GM20431 (cell line): Measurements from ENCODE around the gene COL9A3.
"Not testable (repeated sequence)": the region's sequence is repeated elsewhere in the genome, so short reads cannot be mapped to it uniquely, and the experiment has no call there.

ENCODE experiments used
- in situ Hi-C: fragments of 300-500 bp; cut with MseI, MboI; formaldehyde crosslinking; loops from one replicate; pipeline ENCODE4 v1.15.0; 2020; ENCODE audit warnings: low sequenced_read_pairs; ENCODE audit not compliant: unreplicated experiment

Gene COL9A3

DNA sequence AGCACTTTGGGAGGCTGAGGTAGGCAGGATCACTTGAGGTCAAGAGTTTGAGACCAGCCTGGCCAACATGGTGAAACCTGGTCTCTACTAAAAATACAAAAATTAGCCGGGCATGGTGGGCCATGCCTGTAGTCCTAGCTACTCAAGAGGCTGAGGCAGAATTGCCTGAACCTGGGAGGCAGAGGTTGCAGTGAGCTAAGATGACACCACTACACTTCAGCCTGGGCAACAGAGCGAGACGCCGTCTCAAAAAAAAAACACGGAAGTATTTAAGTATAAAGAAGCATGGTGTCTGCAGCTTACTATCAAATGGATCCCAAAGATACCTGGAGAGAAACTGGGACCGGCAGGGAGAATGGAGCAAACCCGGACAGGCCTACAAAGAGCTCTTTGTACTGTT lies 32.1 kb downstream of the COL9A3 start:
- in situ Hi-C loops, result not testable (repeated sequence)

DNA sequence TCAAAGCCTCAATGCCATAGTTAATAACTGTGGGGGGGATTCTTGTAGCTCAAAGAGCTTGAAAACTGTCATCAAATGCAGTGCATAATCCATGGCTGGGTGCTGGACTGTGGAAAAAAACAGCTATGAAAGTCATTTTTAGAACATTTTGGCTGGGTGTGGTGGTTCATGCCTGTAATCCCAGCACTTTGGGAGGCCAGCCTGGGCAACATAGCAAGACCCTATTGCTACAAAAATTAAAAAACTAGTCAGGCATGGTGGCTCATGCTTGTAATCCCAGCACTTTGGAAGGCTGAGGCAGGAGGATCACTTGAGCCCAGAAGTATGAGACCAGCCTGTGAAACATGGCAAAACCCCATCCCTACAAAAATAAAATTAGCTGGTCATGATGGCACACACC lies 32.6 kb downstream of the COL9A3 start:
- in situ Hi-C loops, result no loop called here

DNA sequence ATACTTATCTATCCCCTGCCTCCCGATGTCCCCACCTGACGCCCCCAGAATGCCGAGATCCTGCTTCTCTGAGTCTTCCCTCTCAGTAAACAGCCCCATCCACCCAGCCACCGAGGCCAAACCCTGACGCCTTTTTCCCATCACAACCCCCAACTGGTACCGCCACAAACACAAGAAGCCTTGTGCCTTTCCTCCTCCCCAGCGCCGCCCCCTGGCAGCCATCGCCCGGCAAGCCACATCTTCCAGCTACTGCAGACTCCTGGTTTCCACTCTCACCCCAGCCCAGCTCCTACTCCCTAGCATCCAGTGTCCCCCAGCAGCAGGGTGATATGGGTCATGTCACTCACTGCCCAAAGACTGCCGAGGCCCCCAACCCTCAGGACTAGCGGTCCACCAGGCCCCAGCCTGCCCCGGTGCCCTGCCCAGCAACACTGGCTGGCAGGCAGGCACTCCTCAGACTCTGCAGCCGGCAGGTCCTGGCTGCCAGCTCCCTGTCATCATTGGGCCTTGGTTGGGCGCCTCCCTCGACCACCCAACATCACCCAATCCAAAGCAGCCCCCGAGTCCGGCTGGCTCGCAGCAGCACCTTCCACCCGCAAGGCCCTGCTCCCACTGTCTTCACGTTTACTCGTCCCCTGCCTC lies 33.6 kb downstream of the COL9A3 start:
- in situ Hi-C loops, result no loop called here

DNA sequence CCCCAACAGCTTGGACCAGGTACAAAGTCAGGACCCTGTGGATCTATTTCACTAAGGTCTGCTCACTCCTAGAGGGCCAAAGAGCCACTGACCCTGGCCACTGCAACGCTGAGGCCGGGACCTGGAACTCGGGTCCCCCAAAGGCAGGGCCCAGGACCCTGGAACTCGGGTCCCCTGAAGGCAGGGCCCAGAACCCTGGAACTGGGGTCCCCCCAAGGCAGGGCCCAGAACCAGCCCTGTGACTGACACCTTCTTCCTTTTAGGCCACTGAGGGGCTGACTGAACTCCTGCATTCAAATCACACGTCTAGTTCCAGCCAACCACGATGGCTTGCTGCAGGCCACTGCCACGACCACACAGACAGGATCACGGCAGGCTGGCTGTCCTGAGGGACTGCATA lies 35.3 kb downstream of the COL9A3 start:
- in situ Hi-C loops, result no loop called here

DNA sequence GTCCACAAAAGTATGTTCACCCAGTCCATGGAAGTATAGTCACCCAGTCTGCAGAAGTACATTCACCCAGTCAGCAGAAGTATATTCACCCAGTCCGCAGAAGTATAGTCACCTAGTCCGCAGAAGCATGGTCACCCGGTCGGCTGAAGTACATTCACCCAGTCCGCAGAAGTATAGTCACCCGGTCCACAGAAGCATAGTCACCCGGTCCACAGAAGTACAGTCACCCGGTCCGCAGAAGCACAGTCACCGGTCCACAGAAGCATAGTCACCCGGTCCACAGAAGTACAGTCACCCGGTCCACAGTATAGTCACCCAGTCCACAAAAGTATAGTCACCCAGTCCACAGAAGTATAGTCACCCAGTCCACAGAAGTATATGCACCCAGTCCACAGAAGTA lies 36.0 kb downstream of the COL9A3 start:
- in situ Hi-C loops, result no loop called here

DNA sequence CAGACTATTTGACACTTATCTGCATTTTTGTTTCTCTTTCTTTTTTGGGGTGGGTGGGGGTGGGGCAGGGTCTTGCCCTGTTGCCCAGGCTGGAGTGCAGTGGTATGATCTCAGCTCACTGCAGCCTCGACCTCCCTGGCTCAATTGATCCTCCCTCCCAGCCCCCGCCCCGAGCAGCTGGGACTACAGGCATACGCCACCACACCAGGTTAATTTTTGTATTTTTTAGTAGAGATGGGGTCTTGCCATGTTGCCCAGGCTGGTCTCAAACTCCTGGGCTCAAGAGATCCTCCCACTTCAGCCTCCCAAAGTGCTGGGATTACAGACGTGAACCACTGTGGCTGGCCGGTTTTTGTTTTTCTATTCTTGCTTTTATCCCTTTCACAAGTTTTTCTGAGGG lies 36.5 kb downstream of the COL9A3 start:
- in situ Hi-C loops, result not testable (repeated sequence)

DNA sequence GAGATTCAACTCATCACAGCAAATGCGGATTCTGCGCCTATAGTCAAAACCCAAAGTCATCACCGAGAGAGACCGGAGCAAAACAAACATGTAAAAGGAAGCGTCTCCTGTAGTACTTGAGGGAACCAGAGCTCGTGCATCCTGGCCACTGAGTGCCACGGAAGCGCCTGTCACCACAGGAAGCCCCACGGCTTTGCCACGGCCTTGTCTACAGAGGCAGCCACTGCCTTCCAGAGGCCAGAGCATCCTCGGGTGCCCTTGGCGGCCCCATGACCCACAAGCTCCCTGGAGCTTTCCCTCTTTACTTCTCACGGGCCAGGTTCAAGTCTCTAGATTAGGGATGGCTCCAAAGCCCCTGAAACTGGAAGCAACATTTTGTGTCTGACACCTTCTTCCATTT lies 37.3 kb downstream of the COL9A3 start:
- in situ Hi-C loops, result no loop called here

DNA sequence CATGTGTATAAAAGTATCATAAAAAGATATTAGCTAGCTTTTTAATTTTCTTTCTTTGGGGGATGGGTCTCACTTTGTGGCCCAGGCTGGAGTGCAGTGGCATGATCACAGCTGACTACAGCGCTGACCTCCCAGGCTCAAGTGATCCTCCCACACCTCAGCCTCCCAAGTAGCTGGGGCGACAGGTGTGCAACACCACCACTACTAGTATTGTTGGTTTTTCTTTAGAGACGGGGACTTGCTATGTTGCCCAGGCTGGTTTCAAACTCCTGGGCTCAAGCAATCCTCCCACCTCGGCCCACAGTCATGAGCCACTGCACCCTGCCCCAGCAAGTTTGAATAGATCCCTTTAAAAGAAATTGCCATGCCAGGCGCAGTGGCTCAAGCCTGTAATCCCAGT lies 38.3 kb downstream of the COL9A3 start:
- in situ Hi-C loops, result no loop called here

DNA sequence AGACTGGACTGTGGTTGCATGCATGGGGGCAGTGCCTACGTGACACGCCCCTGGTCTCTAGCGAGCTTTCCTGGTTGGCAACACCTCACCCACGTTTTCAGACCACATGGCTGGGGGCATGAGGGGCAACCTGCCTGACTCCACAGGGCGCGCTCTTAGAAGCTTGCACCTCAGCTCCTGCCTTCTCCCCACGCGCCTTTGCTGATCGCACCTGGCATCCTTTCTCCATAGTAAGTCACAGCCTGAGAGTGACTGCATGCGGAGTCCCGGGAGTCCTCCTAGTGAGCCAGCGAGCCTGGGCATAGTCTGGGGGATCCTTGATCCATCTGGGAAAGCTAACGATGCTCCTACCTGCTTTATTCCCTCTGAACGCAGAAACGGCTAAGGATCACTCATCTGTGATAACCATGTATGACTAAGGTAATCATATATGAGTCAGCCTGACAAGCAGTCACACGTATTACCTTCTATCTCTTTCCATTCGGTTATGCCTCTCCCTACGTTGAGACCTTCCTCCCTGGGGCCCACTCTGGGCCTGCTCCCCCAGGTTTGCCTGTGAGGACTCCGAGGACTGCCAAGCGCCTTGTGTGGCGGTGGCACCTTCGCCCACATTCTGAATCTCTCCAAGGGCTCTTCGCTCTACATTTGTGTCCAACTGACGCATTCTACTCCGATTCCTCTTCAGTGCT lies 40.2 kb downstream of the COL9A3 start:
- in situ Hi-C loops, result no loop called here

DNA sequence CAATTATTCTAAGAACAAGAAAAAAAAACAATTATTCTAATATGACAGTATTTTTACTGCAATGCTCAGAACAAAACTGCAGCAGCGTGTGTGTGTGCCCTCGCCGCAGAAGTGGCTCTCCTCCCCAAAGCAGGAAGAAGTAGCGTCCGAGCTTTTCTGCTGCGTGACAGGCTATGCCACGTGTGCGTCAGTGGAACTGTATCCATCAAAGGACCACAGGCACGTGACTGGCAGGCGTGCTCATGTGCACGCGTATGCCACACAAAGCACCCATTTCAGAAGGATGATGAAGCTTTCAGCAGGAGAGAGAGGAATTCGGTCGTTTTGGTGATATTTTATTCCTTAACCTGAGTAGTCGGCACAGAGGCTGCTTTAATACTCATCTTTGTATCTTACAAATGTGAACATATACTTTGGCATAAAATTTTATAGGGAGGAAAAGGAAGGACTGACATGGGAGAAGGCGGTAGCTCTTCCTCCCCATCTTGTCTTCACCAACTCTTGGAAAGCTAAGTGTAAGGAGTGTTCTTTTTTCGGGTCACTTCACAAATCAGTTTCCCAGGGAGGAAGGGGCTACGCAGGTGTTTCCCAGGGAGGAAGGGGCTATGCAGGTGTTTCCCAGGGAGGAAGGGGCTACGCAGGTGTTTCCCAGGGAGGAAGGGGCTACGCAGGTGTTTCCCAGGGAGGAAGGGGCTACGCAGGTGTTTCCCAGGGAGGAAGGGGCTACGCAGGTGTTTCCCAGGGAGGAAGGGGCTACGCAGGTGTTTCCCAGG lies 41.4 kb downstream of the COL9A3 start:
- in situ Hi-C loops, result no loop called here

DNA sequence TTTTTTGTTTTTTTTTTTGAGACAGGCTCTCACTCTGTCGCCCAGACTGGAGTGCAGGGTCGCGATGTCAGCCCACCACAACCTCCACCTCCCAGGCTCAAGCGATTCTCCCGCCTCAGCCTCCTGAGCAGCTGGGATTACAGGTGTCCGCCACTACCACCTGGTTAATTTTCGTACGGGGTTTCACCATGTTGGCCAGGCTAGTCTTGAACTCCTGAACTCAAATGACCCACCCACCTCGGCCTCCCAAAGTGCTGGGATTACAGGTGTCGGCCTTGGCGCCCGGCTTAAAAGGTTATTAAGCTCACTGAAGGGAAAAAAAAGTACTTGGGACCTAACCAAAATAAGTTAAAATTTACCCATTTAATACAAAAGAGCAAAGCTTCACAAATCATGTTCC lies 42.9 kb downstream of the COL9A3 start:
- in situ Hi-C loops, result no loop called here

DNA sequence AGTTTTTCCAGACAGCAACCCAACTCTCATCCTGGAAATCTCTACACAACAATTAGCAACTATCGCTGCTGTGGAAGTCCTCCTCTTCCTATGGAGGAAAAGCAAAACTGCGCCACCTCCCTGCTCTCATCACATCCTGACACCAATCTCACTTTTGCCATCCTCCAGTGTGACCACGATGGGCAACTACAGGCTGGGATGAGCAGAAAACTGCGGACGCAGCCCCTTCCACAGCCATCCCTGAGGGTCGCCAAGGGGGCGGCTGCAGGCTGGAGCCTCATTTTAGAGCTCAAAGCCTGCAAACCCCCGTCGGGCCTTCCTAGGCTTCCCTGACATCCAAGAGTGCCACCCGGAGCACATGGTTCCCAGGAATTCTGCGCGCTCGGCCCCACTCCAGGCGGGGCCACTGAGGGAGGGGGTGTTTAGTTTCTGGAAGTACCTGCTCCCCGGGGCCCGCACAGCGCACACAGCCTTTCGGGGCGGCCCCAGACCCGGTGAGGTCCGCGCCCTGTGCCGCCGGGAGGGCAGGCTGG lies 43.6 kb downstream of the COL9A3 start:
- in situ Hi-C loops, result no loop called here

DNA sequence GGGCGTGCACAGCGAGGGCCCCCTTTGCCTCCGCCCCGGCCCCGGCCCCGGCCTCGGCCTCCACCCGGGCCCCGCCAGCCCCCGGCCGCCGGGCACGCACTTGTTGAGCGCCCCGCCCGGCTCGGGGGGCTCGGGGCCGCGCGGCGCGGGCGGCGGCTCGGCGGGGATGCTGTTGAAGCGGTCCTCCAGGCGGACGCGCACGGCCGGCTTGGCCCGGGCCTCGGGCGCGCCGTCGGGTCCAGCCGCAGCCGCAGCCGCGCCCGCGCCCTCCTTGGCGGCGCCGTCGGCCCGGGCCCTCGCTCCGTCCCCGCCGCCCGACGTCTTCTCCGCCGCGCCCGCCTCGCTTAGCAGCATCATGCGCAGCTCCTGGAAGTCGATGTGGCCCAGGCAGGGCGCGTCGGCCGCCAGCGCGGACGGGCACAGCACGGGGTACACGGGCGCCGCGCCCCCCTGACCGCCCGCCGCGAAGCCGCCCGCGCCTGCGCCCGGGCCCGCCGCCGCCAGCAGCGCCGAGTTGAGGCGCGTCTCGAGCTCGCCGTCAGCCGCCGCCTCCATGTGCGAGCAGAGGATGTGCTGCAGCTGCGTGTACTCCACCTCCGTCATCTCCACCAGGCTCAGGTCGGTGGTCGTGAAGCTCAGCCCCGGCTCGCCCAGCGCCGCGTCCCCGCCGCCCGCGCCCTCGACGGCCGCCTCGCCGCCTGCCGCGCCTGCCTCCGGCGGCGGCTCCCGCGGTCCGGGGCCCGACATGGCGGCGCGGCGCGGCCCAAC lies 44.3 kb downstream of the COL9A3 start:
- in situ Hi-C loops, result no loop called here

DNA sequence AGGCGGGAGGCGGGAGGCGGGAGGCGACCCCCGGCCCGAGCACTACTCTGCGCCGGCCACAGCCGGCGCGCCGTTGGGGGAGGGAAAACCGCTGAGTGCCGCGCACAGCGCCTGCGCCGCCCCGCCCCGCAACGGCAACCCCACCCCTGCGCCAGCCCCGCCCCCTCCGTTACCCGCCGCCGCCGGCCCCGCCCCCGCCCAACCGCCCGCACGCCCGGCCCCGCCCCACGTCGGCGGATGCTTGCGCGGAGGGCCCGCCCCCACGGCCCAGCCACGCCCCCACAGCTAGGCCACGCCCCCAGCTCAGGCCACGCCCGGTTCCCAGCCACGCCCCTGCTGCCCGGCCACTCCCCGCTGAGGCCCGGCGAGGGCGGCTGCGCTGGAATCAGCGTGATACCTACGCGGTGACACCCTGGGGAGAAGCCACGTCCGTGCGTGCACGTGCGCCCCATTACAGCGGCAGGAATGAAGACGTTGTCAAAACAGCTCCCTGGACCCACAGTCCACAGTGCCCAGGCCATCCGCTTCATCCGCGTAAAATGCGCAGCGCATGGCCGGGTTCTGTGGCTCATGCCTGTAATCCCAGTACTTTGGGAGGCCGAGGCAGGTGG lies 45.0 kb downstream of the COL9A3 start, which contains the start of gene TCFL5:
Gene TCFL5 (minus strand): TSS at position 97 of the 611 bp plus-strand sequence. CDS start 152 bp downstream, outside the sequence.
- in situ Hi-C loops, result no loop called here

DNA sequence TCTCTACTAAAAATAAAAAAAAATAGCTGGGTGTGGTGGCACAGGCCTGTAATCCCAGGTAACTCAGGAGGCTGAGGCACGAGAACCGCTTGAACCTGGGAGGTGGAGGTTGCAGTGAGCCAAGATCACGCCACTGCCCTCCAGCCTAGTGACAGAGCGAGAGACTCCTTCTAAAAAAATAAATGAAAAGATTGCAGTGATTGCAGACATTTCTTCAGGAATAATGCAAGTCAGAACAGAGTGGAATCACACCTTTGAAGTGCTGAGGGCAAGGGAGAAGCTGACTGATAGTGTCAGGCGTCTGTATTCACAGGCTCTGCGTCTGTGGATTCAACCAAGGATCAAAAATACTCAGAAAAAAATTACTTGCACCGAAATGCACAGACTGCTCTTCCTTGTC lies 47.4 kb downstream of the COL9A3 start:
- in situ Hi-C loops, result no loop called here

DNA sequence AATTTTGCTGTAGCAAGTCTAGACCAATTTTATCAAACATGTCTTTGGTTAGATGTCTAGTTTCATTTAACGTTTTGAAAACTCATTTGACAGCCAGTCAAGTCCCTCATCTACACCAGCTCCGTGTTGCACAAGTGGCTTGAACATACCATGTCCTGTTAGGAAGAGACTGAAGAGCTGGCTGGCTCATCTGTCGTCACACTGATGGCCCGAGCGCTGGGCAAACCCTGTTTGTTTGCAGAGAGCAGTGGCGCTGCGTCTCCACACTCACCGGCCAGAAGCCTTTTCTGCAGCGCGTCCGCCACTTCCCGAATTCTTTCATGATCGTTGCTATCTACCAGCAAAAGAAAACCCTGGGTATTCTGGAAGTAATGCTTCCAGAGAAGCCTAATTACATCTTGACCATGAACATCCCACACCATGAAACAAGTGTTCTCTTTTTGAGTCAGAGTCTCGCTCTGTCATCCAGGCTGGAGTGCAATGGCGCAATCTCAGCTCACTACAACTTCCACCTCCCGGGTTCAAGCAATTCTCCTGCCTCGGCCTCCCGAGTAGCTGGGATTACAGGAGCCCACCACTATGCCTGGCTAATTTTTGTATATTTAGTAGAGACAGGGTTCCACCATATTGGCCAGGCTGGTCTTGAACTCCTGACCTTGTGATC lies 55.5 kb downstream of the COL9A3 start:
- in situ Hi-C loops, result no loop called here

DNA sequence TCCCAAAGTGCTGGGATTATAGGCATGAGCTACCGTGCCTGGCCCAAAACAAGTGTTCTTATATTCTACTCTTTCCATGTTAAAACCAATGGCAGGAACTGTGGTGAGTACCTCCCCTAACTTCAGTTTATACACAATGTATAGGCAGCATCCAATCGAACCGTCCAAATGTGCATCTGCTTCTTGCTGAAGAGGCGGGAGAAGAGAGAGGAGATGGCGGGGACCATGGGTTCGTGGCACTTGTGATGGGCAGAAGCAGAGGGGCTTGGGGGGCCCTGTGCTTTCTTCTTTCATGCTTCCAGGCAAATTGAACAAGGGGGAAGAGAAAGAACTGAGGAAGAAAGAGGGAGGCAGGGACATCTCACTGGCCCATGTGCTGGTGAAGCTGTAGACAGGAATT lies 56.0 kb downstream of the COL9A3 start:
- in situ Hi-C loops, result no loop called here

DNA sequence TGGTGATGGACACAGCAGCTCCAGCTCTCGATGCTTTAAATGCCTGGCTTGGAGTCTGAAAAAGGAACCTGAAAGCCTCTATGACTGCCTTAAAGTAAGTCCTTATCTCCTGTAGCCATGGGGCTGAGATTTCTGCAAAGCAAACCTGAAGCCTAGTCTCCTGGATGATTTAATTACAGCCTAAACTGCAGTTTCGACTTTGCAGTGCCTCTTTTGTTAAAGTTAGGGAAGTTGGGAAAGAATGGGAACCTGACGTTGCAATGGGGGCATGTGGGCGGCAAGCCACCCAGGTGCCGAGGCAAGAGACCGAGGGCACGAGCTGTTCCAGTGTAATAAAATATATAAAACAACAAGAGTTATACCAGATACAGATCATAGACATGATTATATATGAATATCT lies 56.4 kb downstream of the COL9A3 start:
- in situ Hi-C loops, result no loop called here

DNA sequence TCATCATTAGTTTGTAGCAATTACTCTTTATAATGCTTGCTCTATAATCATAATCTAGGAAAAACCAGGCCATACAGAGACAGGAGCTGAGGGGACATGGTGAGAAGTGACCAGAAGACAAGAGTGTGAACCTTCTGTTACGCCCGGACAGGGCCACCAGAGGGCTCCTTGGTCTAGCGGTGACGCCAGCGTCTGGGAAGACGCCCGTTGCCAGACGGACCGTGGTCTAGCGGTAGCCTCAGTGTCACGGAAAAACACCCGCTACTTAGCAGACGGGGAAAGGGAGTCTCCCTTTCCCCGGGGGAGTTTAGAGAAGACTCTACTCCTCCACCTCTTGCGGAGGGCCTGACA lies 56.8 kb downstream of the COL9A3 start:
- in situ Hi-C loops, result not testable (repeated sequence)
